ENCODE measurements around the gene EGLN3. TPM values are rescaled to one million over a fixed set of nuclear protein-coding genes. Genes with fewer than 3 reads are reported as not detected.

Gene EGLN3
- total RNA-seq, 6 experiments from 2014 or later = 1.9 to 25.4 (median 2.1) TPM

GRCh38 chr14:33891700-33892099, 59.2 kb downstream of the EGLN3 start:
- TF ChIP-seq CTCF (IDR thresholded peaks at IDR 0.05) = no peak
- TF ChIP-seq POLR2A (IDR thresholded peaks at IDR 0.05) = no peak
- ATAC-seq (no peak), DNase-seq (no peak)
- WGBS (ENCODE audit: insufficient coverage, low coverage, low lambda C conversion rate, missing lambda C conversion rate) = 17% methylated on average over 1 of the region's 1 CpG
- no peaks in the 10 kb centered on the region for H3K9me3 ChIP-seq
- intact Hi-C loops (cut with DNase I) = no loop called here
- H3K27me3 ChIP-seq = no peaks in the 10 kb centered on the region
- H3K4me1 ChIP-seq = no peaks in the 10 kb centered on the region
- no peaks in the 10 kb centered on the region for H3K36me3 ChIP-seq
- H3K27ac ChIP-seq = no peak overlapping the region
- no peak overlapping the region for H3K4me3 ChIP-seq

- Histone ChIP-seq H3K36me3 (no peaks in the 10 kb centered on the region), H3K9me3 (no peaks in the 10 kb centered on the region), H3K4me1 (no peaks in the 10 kb centered on the region), H3K27me3 (no peaks in the 10 kb centered on the region), H3K27ac (no peak overlapping the region), H3K4me3 (no peak overlapping the region)
- TF ChIP-seq POLR2A (IDR thresholded peaks at IDR 0.05) (no peak), CTCF (IDR thresholded peaks at IDR 0.05) (no peak)
- DNase-seq (no peak), ATAC-seq (no peak)
- 71% methylated on average over 2 of the region's 2 CpGs for WGBS (ENCODE audit: insufficient coverage, low coverage, low lambda C conversion rate, missing lambda C conversion rate)
- intact Hi-C loops (cut with DNase I) = no loop called here
Measured at GRCh38 chr14:33884916-33885315, 66.0 kb downstream of the EGLN3 start.

GRCh38 chr14:33880330-33880729, 70.5 kb downstream of the EGLN3 start:
- Histone ChIP-seq H3K36me3 (no peaks in the 10 kb centered on the region), H3K4me1 (no peaks in the 10 kb centered on the region), H3K27ac (no peak overlapping the region), H3K27me3 (no peaks in the 10 kb centered on the region), H3K9me3 (peaks cover 0 to 2% (median 0%) of the 10 kb centered on the region in 4 donors), H3K4me3 (no peak overlapping the region)
- ATAC-seq (no peak), DNase-seq (no peak)
- 60% methylated on average over 1 of the region's 1 CpG for WGBS (ENCODE audit: insufficient coverage, low coverage, low lambda C conversion rate, missing lambda C conversion rate)
- TF ChIP-seq POLR2A (IDR thresholded peaks at IDR 0.05) (no peak), CTCF (IDR thresholded peaks at IDR 0.05) (no peak)
- intact Hi-C loops (cut with DNase I) = no loop called here

- Histone ChIP-seq H3K27me3 (no peaks in the 10 kb centered on the region), H3K4me1 (no peaks in the 10 kb centered on the region), H3K27ac (no peak overlapping the region), H3K4me3 (no peak overlapping the region), H3K36me3 (no peaks in the 10 kb centered on the region), H3K9me3 (peaks cover 0 to 2% (median 0%) of the 10 kb centered on the region in 4 donors)
- 86% methylated on average over 3 of the region's 3 CpGs for WGBS (ENCODE audit: insufficient coverage, low coverage, low lambda C conversion rate, missing lambda C conversion rate)
- DNase-seq (no peak), ATAC-seq (no peak)
- intact Hi-C loops (cut with DNase I) = no loop called here
- TF ChIP-seq CTCF (IDR thresholded peaks at IDR 0.05) = no peak
- TF ChIP-seq POLR2A (IDR thresholded peaks at IDR 0.05) = no peak
Measured at GRCh38 chr14:33879684-33880286, 71.1 kb downstream of the EGLN3 start.

All from right lobe of liver (tissue), 6 donors.